ENCODE results near the gene BMERB1.

Gene BMERB1

GRCh38 chr16:15532825-15533224 is 98.4 kb downstream of the BMERB1 start:
- peaks cover 3% of the 10 kb centered on the region in 2 donors for H3K36me3 ChIP-seq (replicated peaks in 1 of 2; ENCODE audit: control insufficient read depth in 2 of 2, insufficient read depth in 2 of 2, low read length in 2 of 2)
- H4K91ac ChIP-seq (ENCODE audit: low read depth, low read length, poor library complexity) = no peak overlapping the region
- no peak overlapping the region for H2BK5ac ChIP-seq (ENCODE audit: low read length)
- no peak overlapping the region for H3K27ac ChIP-seq (replicated peaks; ENCODE audit: low read length)
- no peak for DNase-seq (ENCODE audit: low spot score)
- H3K4me3 ChIP-seq (ENCODE audit: low read length in 2 of 2) = no peak overlapping the region
- H2AFZ ChIP-seq (ENCODE audit: low read length) = no peak overlapping the region
- H2BK12ac ChIP-seq (ENCODE audit: low read length) = no peak overlapping the region
- H3K9me3 ChIP-seq (replicated peaks in 1 of 2; ENCODE audit: control insufficient read depth in 2 of 2, insufficient read depth in 1 of 2, low read depth in 1 of 2, low read length in 2 of 2) = no peaks in the 10 kb centered on the region
- H2BK120ac ChIP-seq (ENCODE audit: low read depth, low read length) = no peak overlapping the region
- H3K23ac ChIP-seq (ENCODE audit: low read depth, low read length, poor library complexity) = no peak overlapping the region
- no peaks in the 10 kb centered on the region for H3K27me3 ChIP-seq (ENCODE audit: control insufficient read depth in 3 of 3, insufficient read depth in 3 of 3, low read depth in 1 of 3, low read length in 3 of 3)
- H4K8ac ChIP-seq (ENCODE audit: low read depth, low read length) = no peak overlapping the region
- peaks cover 5% of the 10 kb centered on the region for H3K79me1 ChIP-seq (ENCODE audit: low read depth, low read length)
- no peak overlapping the region for H3K4ac ChIP-seq (ENCODE audit: low read length)
- H3K4me2 ChIP-seq (ENCODE audit: insufficient read depth, low read length, poor library complexity, severe bottlenecking) = no peak overlapping the region
- H2AK5ac ChIP-seq (ENCODE audit: low read depth, low read length) = no peak overlapping the region
- no peak overlapping the region for H3K9ac ChIP-seq (ENCODE audit: low read depth, low read length, poor library complexity)
- no peak overlapping the region for H3K18ac ChIP-seq (ENCODE audit: low read length)
- H2BK15ac ChIP-seq (ENCODE audit: low read length) = no peak overlapping the region
- no peak overlapping the region for H3K14ac ChIP-seq (ENCODE audit: low read length)
- WGBS, 2 donors (ENCODE audit: extremely low coverage in 2 of 2, insufficient read length in 2 of 2, insufficient replicate concordance in 1 of 2) = no CpG with 5 or more reads among the region's 7 CpGs
- peaks cover 3 to 7% of the 10 kb centered on the region in 2 donors for H3K4me1 ChIP-seq (ENCODE audit: control insufficient read depth in 2 of 2, insufficient read depth in 1 of 2, low read depth in 1 of 2, low read length in 2 of 2)

- Histone ChIP-seq H2AFZ (ENCODE audit: low read length) (no peak overlapping the region), H3K27me3 (ENCODE audit: control insufficient read depth in 3 of 3, insufficient read depth in 3 of 3, low read depth in 1 of 3, low read length in 3 of 3) (no peaks in the 10 kb centered on the region), H2BK120ac (ENCODE audit: low read depth, low read length) (no peak overlapping the region), H3K4me3 (ENCODE audit: low read length in 2 of 2) (no peak overlapping the region), H3K4ac (ENCODE audit: low read length) (no peak overlapping the region), H3K4me1 (ENCODE audit: control insufficient read depth in 2 of 2, insufficient read depth in 1 of 2, low read depth in 1 of 2, low read length in 2 of 2) (peaks cover 3 to 7% of the 10 kb centered on the region in 2 donors), H2BK15ac (ENCODE audit: low read length) (no peak overlapping the region), H2BK5ac (ENCODE audit: low read length) (no peak overlapping the region), H4K91ac (ENCODE audit: low read depth, low read length, poor library complexity) (no peak overlapping the region), H3K23ac (ENCODE audit: low read depth, low read length, poor library complexity) (no peak overlapping the region), H3K9me3 (replicated peaks in 1 of 2; ENCODE audit: control insufficient read depth in 2 of 2, insufficient read depth in 1 of 2, low read depth in 1 of 2, low read length in 2 of 2) (no peaks in the 10 kb centered on the region), H3K9ac (ENCODE audit: low read depth, low read length, poor library complexity) (no peak overlapping the region), H3K36me3 (replicated peaks in 1 of 2; ENCODE audit: control insufficient read depth in 2 of 2, insufficient read depth in 2 of 2, low read length in 2 of 2) (peaks cover 1 to 3% of the 10 kb centered on the region in 2 donors), H3K27ac (replicated peaks; ENCODE audit: low read length) (no peak overlapping the region), H3K14ac (ENCODE audit: low read length) (no peak overlapping the region), H3K18ac (ENCODE audit: low read length) (no peak overlapping the region), H4K8ac (ENCODE audit: low read depth, low read length) (no peak overlapping the region), H2AK5ac (ENCODE audit: low read depth, low read length) (no peak overlapping the region), H3K4me2 (ENCODE audit: insufficient read depth, low read length, poor library complexity, severe bottlenecking) (no peak overlapping the region), H3K79me1 (ENCODE audit: low read depth, low read length) (peaks cover 5% of the 10 kb centered on the region), H2BK12ac (ENCODE audit: low read length) (no peak overlapping the region)
- DNase-seq (ENCODE audit: low spot score) = no peak
- no CpG with 5 or more reads among the region's 4 CpGs for WGBS, 2 donors (ENCODE audit: extremely low coverage in 2 of 2, insufficient read length in 2 of 2, insufficient replicate concordance in 1 of 2)
These were observed 99.0 kb downstream of the BMERB1 start for GRCh38 chr16:15533386-15533785.

- no peak overlapping the region for H4K8ac ChIP-seq (ENCODE audit: low read depth, low read length)
- H3K18ac ChIP-seq (ENCODE audit: low read length) = no peak overlapping the region
- 100% methylated on average over 1 of the region's 6 CpGs; no CpG with 5 or more reads in 1 of the 2 donors for WGBS, 2 donors (ENCODE audit: extremely low coverage in 2 of 2, insufficient read length in 2 of 2, insufficient replicate concordance in 1 of 2)
- H2BK12ac ChIP-seq (ENCODE audit: low read length) = no peak overlapping the region
- no peaks in the 10 kb centered on the region for H3K9me3 ChIP-seq (replicated peaks in 1 of 2; ENCODE audit: control insufficient read depth in 2 of 2, insufficient read depth in 1 of 2, low read depth in 1 of 2, low read length in 2 of 2)
- H3K4me3 ChIP-seq (ENCODE audit: low read length in 2 of 2) = no peak overlapping the region
- H3K36me3 ChIP-seq (replicated peaks in 1 of 2; ENCODE audit: control insufficient read depth in 2 of 2, insufficient read depth in 2 of 2, low read length in 2 of 2) = peaks cover under 1 to 3% of the 10 kb centered on the region in 2 donors
- no peak overlapping the region for H3K4me2 ChIP-seq (ENCODE audit: insufficient read depth, low read length, poor library complexity, severe bottlenecking)
- no peak for DNase-seq (ENCODE audit: low spot score)
- no peak overlapping the region for H2BK5ac ChIP-seq (ENCODE audit: low read length)
- no peaks in the 10 kb centered on the region for H3K27me3 ChIP-seq (ENCODE audit: control insufficient read depth in 3 of 3, insufficient read depth in 3 of 3, low read depth in 1 of 3, low read length in 3 of 3)
- H3K27ac ChIP-seq (replicated peaks; ENCODE audit: low read length) = no peak overlapping the region
- H2AK5ac ChIP-seq (ENCODE audit: low read depth, low read length) = no peak overlapping the region
- no peak overlapping the region for H3K4ac ChIP-seq (ENCODE audit: low read length)
- no peak overlapping the region for H3K9ac ChIP-seq (ENCODE audit: low read depth, low read length, poor library complexity)
- no peak overlapping the region for H2BK15ac ChIP-seq (ENCODE audit: low read length)
- H3K14ac ChIP-seq (ENCODE audit: low read length) = no peak overlapping the region
- H3K23ac ChIP-seq (ENCODE audit: low read depth, low read length, poor library complexity) = no peak overlapping the region
- H3K4me1 ChIP-seq (ENCODE audit: control insufficient read depth in 2 of 2, insufficient read depth in 1 of 2, low read depth in 1 of 2, low read length in 2 of 2) = peaks cover 5 to 14% of the 10 kb centered on the region in 2 donors
- no peak overlapping the region for H2AFZ ChIP-seq (ENCODE audit: low read length)
- no peak overlapping the region for H2BK120ac ChIP-seq (ENCODE audit: low read depth, low read length)
- no peaks in the 10 kb centered on the region for H3K79me1 ChIP-seq (ENCODE audit: low read depth, low read length)
- H4K91ac ChIP-seq (ENCODE audit: low read depth, low read length, poor library complexity) = no peak overlapping the region
These were observed 101.4 kb downstream of the BMERB1 start for GRCh38 chr16:15535772-15536171.

GRCh38 chr16:15536843-15537242 is 102.5 kb downstream of the BMERB1 start:
- Histone ChIP-seq H4K91ac (ENCODE audit: low read depth, low read length, poor library complexity) (no peak overlapping the region), H3K9me3 (replicated peaks in 1 of 2; ENCODE audit: control insufficient read depth in 2 of 2, insufficient read depth in 1 of 2, low read depth in 1 of 2, low read length in 2 of 2) (no peaks in the 10 kb centered on the region), H3K79me1 (ENCODE audit: low read depth, low read length) (no peaks in the 10 kb centered on the region), H2AFZ (ENCODE audit: low read length) (no peak overlapping the region), H3K4ac (ENCODE audit: low read length) (no peak overlapping the region), H3K14ac (ENCODE audit: low read length) (no peak overlapping the region), H3K23ac (ENCODE audit: low read depth, low read length, poor library complexity) (no peak overlapping the region), H3K27ac (replicated peaks; ENCODE audit: low read length) (no peak overlapping the region), H3K4me3 (ENCODE audit: low read length in 2 of 2) (no peak overlapping the region), H3K4me2 (ENCODE audit: insufficient read depth, low read length, poor library complexity, severe bottlenecking) (no peak overlapping the region), H4K8ac (ENCODE audit: low read depth, low read length) (no peak overlapping the region), H2BK120ac (ENCODE audit: low read depth, low read length) (no peak overlapping the region), H2BK5ac (ENCODE audit: low read length) (no peak overlapping the region), H3K27me3 (ENCODE audit: control insufficient read depth in 3 of 3, insufficient read depth in 3 of 3, low read depth in 1 of 3, low read length in 3 of 3) (no peaks in the 10 kb centered on the region), H3K18ac (ENCODE audit: low read length) (no peak overlapping the region), H3K4me1 (ENCODE audit: control insufficient read depth in 2 of 2, insufficient read depth in 1 of 2, low read depth in 1 of 2, low read length in 2 of 2) (peaks cover 5 to 15% of the 10 kb centered on the region in 2 donors), H3K9ac (ENCODE audit: low read depth, low read length, poor library complexity) (no peak overlapping the region), H2AK5ac (ENCODE audit: low read depth, low read length) (no peak overlapping the region), H3K36me3 (replicated peaks in 1 of 2; ENCODE audit: control insufficient read depth in 2 of 2, insufficient read depth in 2 of 2, low read length in 2 of 2) (peaks cover 1 to 3% of the 10 kb centered on the region in 2 donors), H2BK15ac (ENCODE audit: low read length) (no peak overlapping the region), H2BK12ac (ENCODE audit: low read length) (no peak overlapping the region)
- no peak for DNase-seq (ENCODE audit: low spot score)
- no CpG with 5 or more reads among the region's 7 CpGs for WGBS, 2 donors (ENCODE audit: extremely low coverage in 2 of 2, insufficient read length in 2 of 2, insufficient replicate concordance in 1 of 2)

All from neuronal stem cell (in vitro differentiated cells).